Measurements from ENCODE around the gene CIRBP.

Gene CIRBP

DNA sequence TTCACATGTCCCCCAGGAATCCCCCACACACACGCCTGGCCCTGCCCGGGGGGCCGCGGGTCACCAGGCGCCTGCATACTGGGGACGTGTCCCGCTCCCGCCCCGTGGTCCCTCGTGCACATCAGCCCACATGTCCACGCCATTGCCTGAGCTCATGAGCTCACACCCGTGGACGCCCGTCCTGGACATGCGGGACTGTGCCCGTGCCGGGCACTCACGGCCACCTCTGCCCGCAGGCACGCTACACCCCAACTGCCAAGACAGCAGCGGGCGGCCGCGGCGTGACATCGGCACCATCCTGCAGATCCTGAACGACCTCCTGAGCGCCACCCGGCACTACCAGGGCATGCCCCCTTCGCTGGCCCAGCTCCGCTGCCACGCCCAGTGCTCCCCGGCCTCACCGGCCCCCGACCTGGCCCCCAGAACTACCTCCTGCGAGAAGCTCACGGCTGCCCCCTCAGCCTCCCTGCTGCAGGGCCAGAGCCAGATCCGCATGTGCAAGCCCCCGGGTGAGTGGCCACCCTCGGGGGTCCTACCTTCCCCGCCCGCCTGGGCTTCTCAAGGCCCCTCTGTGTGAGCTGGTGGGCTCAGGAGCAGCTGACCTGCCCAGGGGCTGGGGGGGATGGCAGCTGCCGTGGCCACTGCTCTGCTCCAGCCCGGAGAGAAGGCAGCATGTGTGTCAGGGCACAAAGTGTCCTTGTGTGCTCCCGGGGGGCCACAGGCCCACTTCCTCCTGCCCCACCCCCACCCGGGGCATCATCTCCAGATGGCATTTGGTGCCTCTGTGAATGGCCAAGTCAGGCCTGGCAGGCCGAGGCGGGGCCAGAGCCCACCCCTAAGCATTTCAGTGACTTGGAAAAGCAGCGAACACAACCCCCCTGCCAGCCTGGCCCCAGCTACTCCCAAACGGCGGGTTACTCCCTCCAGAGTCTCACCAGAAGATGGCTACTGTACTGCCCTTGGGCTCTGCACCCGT lies 13.7 kb upstream of the CIRBP start:
- no peak for DNase-seq (ENCODE audit: low read depth)

DNA sequence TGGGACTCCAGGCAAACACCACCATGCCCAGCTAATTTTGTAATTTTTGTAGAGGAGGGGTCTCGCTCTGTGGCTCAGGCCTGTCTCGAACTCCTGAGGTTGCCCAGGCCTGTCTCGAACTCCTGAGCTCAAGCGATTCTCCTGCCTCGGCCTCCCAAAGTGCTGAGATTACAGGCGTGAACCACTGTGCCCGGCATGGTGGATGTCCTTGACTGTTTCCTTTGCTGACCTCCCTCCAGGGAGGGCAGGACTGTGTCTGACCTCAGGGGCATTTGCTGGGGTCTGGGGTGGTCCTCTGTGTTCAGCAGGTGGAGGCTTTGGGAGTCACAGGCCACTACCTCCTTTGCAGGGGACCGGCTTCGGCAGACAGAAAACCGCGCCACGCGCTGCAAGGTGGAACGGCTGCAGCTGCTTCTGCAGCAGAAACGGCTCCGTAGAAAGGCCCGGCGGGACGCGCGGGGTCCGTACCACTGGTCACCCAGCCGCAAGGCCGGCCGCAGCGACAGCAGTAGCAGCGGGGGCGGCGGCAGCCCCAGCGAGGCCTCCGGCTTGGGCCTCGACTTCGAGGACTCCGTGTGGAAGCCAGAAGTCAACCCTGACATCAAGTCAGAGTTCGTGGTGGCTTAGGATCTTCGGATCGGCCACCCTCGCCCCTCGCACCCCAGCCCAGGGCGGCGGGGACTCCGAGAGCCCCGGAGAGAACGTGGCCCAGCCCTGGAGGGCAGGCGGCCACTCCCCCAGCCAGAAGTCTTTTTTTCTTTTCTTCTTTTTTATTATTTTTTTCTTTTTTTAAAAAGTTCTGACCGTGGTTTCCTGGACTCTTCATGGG lies 12.3 kb upstream of the CIRBP start:
- DNase-seq (ENCODE audit: low read depth): no peak

DNA sequence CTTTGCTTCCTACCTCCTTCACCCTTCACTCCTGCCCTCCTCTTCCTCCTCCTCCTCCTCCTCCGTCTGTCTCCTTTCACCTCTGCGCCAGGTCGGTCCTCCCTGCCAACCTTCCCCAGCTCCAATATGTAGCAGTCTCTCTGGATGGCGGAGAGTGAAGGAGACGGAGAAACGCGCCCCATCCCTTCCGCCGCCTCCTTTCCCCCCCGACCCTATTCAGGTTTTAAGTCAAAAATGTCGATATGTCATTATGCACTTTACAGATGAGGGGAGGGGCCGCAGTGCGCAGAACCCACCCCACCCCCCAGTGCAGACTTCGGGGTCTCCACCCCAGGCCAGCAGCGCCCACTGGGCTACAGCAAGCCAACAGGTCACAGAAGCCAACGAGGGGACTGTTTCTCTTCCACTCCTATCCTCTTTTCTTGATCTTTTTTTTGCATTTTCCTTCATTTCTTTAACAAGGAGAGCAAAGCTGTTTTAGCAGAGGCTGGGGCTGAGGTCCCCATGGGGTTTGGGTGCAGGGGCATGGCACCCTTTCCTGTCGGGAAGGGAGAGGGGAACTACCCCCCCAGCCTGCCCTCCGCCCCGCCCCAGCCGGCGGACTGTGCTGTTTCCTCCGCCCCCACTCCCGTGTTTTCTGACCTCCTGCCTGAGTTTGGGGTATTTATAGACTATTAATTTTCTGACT lies 11.5 kb upstream of the CIRBP start:
- DNase-seq (ENCODE audit: low read depth): no peak

DNA sequence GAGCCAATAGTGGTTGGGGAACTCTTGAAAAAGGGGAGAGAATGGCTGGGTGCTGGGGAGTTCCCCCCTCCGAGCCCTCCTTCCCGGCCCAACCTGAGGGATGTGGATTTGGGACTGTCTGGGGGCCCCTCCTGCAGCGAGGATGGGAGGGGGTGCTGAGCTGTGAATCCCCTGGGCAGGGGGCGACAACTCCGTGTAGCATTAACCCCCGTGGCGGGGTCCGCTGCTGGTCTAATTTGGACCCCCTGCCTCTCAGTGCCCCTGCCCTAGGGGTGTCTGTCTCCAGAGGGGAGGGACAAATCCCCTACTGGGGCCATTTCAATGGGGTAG lies 11.0 kb upstream of the CIRBP start:
- DNase-seq (ENCODE audit: low read depth): no peak

DNA sequence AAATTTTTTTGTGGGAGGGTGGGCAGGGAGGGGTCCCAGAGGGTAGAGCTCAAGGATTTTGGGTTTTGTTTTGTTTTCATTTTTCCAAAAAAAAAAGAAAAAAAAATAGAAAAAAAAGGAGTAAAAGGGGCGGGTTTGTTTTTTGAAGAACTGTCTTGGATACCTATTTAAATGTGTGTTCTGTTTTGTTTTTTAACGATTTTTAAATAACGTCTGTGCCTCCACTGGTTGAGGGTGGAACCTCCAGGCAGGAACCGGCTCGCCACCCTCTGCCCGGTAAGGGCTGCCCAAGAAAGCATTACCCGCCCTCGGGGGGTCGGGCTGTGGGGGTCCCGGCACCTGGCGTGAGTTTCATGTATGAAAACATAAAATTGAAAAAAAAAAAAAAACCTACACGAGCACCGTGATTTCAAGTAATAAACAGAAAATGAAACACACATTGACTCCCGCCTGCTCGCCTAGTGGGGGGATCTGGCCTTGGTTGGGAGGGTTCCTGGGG lies 10.4 kb upstream of the CIRBP start:
- DNase-seq (ENCODE audit: low read depth): no peak

DNA sequence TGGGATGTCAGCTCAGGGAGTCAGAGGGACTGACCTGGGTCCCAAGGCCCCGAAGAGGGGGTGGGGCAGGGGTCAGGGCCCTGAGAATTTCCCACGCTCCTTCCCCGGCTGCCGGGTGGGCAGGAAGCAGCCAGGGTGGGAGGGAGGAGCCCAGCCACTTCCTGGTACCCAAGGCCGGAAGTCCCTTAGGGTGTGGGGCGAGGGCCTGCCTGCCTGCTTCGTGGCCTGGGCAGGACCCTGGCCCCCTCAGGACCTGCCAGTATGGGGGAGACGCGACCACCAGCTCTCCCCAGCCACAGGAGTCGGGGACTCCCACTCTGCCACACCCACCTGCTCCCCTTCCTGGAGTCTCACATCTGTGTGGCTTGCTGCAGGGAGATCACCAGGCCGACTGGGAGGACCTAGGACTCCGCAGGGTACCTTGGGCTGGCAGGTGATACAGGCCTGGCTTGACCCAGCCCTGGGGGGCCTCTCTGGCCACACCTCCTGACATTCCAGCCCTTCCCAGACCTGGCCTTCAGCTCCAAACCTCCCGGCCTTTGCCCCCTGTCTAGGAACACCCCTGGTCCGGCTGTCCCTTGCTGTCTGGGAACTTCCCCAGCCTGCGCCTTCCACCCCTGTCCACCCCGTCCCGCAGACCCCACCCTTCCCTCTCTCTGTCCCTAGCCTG lies 9.8 kb upstream of the CIRBP start:
- DNase-seq (ENCODE audit: low read depth): peak; percentile 68

DNA sequence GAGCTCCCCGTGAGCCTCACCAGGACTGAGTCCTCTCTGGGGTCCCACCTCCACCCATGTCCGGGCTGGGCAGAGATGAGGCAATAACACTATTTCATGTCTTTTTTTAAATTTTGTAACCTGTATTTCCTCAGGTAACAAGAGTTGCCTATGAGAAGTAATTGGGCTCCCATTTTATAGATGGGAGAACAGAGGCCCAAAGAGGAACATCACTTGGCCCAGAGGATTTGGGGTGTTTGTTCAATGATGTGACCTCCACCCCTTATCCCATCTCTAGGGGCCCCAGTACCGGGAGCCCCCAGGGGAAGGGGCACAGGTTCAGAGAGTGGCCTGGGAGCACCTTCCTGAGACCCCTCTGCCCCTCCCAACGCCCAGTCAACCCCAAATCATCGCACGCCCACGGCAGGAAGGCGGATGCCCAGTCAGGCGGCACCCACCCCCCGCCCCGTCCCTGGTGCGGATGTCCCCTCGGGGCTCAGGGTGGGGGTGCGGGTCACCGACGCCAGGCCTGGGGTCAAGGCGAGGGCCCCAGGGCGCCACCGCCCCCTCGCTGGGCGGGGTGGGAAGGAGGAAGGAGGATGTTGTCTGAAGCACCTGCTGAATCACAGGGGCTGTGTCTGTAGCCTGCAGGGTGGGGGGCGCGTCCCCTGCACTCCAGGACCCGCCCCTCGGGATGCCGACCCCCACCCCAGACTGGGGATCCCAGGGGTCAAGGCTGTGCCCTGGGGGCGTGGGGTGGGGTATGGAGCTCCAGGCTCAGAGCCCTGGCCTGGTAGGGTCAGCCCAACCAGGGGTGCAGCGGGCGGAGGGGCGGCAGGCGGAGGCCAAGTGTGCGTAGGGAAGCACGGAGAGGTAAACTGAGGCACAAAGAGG lies 9.0 kb upstream of the CIRBP start:
- DNase-seq (ENCODE audit: low read depth): no peak

DNA sequence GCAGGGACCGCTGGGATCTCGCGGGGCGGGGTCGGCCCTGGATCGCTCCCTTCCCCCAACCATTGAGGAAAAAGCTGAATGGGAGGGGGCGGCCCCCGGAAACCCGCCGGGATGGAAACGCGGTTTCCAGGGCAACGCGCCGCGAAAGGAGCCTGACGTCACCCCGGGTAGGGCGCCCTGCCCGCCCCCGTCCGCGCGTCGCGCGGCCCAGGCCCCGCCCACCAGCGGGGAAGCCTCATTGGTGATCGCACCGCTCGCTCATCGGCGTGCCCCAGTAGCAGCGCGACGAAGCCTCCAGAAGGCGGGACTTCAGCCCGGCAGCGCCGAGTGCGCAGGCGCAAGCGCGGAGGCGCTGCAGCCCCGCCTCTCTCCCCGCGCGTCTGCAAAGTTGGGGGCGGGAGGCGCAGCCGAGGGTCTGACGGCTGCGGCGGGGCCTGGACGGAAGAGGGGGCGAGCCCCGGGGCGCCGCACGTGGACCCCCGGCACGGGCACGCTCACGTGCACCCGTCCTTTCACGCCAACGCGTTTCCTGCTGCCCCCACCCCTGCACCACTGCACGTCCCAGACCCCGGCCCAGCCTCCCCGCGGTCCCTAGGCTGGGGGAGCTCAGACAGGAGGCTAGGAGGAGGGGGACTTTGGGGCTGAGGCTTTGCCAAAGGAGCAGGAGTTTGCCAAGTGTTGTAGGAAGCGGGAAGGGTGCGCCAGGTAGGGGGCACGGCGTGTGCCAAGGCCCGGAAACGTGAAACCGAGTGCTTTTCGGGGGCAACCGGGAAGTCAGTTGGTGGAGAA lies 8.2 kb upstream of the CIRBP start:
- peak; percentile 99 for DNase-seq (ENCODE audit: low read depth)

DNA sequence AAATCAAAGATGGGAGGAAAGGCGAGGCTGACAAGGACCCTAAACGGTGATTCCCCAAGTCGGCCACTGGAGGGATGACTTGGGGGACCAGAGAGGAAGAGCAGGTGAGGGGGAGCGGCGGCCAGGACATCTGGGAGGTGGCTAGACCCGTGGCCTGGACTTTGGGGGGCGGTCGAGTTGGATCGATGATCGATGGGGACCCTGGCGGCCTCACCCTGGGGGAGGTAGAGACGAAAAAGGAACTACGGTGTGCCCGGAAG lies 7.7 kb upstream of the CIRBP start:
- no peak for DNase-seq (ENCODE audit: low read depth)

DNA sequence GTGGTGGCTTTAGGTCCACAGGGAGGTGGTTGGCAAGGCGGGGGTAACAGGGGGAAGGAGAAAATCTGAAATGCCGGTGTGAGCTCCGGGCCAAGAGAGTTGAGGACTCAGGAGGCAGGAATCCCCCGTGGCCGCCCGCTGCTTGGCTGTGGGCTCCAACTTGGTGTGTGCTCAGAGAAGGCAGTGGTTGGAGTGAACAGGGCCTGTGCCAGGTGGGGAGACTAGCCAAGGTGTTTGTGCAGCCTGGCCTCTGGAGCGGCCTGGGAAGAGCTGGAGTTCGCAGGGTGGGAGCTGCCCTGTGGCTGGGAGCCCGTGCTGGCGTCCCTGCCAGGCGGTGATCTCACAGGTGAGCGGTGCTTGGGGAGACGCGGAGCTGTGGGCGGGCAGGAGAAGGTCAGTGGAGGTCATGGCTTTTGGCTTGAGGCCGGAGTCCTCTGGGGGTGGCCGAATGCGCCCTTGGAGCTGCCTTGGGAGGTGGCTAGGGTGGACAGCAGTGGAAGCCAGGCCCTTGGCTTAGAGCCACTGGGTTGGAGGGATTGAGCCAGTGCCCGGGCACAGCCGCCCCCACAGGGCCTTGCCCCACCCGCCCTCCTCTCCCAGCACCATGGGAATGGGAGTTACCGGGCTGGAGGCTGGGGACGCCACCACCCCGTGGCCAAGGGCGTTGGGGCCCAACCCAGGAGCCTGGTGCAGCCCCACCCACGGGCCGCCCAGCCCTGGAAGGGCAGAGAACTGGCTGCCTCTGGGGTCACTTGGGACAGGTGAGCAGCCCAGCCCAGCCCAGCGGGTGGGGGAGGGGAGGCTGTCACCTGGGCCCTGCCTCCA lies 7.1 kb upstream of the CIRBP start:
- no peak for DNase-seq (ENCODE audit: low read depth)

DNA sequence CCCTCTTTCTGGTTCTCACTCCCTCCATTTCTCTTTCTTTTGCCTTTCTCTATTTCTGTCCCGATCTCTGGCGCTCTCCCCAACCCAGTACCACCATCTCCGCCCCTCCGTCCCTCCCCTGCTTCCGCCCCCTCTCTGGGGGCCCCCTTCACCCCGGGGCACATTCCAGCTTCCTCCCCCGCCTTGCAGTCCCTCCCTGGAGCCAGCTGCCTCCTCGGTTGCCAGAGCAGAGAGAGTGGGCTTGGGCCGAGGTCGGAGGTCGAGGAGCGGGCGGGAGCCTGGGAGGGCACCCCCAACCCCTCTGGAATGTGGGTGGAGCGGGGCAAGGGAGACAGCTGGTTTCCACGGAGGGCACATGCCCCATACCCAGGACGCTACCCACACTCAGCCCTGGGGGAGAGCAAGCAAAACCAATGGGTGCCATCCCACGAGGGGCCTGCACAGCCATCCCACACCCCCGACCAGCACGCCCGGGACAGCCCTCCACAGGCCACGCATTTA lies 6.5 kb upstream of the CIRBP start:
- no peak for DNase-seq (ENCODE audit: low read depth)

DNA sequence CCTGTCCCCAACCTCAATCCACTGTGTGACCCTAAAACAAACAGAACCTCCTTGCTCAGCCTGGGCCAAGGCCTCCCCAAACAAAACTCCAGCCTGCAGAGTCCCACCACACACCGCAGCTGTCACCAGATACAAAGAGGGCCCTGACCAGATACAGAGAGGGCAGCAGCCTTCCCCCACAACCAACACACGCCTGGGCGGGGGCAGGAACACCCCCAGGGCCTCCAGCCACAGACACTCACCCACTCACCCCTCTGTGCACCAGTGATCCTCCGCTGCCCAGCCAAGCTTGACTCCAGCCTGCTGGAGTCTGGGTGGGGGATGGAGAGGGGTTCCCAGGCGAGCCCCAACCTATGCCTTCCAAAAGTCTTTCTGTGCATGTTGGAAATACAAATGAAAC lies 5.9 kb upstream of the CIRBP start:
- DNase-seq (ENCODE audit: low read depth): no peak

DNA sequence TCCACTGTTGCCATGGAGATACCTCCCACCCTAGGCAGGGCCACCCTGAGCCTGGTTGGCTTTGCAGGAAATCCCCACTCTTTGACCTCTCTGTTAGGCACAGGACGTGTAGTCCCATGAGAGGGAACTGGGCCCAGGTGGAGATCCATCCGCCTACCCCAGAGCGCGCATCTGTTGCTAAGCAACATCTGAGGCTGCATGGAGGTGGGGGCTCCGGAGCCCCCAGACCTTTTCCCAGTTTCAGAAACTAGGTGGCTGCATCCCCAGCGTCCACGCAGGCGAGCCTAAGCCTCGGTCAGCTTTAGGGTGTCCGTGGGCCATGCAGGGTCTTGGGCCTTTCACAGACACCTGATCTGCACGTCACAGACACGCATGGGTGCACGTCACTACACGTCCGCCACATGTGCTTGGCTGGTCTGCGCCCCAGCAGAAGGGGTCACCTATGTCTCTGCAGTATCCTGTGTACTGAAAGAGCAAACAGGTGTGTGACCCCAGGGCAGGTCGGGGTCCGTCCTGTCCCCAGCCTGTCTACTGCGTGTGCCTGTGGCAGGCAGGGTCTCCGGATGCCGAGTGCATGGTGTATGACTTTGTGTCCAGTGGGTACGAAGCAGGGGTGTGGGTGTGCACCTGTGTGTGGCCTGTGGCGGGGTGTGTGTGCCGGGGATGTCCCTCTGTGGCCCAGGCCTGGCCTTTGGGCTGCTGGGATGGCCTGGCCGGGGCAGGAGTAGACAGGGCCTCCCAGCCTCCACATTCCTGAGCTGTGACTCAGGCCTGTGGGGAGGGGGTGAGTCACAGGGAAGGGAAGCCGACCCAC lies 4.1 kb upstream of the CIRBP start:
- DNase-seq (ENCODE audit: low read depth): no peak

DNA sequence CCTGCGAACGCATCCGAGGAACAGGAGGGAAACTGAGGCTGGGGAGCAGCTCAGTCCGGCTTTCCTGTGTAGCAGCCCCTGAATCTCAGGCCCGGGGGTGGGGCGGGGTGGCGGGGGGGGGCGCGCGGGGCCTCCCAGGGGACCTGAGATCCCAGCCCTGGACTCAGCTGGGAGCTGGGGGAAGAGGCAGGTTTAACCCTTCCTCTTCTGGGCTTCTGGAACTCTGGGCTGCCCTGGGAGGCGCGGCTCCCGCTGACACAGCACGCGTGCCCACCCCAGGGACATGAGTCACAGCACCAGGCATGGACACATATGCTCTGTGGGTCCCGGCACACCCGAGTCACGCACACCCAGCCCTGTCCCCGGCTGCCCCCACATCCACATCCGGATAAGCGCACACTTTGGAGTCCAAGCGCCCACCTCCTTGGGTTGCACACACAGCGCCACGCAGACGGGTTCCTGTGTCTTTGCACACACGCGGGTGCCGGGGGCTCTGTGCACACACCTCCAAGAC lies 3.5 kb upstream of the CIRBP start:
- peak; percentile 52 for DNase-seq (ENCODE audit: low read depth)

DNA sequence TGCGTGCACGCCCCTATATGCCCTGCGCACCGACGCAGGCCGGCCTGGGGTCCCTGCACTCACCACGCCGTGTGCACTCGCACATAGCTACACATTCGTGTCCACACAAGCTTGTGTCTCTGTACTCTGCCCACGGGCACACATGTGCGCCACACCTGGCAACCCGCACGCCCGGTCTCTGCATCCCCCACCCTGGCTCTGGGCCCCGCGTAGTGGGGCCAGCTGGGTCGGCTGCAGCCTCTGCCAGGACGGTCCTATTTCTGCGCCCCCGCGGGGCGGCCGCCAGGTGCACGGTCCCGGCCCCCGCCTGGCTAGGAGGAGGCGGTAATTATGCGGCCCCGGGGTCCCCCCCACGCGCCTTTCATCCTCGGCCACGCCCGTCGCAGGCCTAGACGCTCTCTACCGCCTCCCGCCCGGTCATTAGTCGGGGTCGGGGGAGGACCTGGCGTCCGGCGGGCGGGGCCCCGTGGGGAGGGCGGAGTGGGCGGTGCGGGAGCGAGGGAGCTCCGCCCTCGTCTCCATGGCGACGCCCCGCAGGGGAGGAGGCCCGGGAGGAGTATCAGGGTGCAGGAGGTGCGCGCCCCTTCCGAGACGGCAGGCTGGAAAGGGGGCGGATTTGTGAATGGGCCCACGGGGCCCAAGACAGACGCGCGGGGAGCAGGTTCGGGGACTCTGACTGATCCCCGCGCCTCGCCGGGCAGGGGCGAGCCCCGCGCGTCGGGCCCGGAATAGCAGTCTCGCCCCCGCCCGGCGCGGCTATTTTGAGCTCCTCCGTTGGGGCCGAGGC lies 2.8 kb upstream of the CIRBP start:
- DNase-seq (ENCODE audit: low read depth): peak; percentile 90

DNA sequence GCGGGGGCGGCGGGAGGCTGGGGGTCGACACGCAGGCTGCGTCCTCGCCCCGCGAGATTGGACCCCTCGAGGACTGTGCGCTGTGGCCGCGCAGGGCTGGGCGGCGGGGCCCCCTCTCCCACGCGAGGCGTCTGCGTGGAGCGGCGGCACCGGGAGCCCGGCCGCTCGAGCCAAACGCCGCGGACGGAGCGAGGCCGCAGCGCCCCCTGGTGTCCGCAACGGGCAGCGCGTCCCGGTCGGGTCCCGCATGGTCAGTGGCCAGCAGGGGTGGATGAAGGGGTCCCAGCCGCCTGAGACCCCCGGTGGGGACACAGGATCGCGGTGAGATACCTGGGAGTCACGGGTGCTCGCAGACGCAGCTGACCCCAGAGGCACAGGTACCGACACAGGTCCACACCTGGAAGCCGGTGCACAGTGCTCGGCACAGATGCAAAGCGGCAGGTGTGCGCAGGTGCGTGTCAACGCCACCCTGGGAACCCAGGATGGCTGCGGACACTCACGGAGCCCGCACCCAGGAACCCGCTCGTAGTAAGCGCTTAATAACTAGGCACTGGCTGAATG lies 2.1 kb upstream of the CIRBP start:
- peak; percentile 70 for DNase-seq (ENCODE audit: low read depth)

Measured in activated T-cell treated with anti-CD3 and anti-CD28 coated beads for 48 hours (primary cell).